ENCODE data around the gene FNBP1L. TPM values are rescaled to one million over a fixed set of nuclear protein-coding genes. Genes with fewer than 3 reads are reported as not detected.

Gene FNBP1L
- total and polyA plus RNA-seq, 9 of the 15 experiments (the other 6 are each of a cell fraction or from before 2014, with no cell fraction given) = 1.4 to 6.9 (median 5.9) TPM

GRCh38 chr1:93576746-93577145, 128.8 kb downstream of the FNBP1L start:
- ChIA-PET CTCF (ENCODE audit: low intra/inter-chr PET ratio) (no interaction called here), POLR2A (interaction anchor here (0.8 to 3.0 kb wide), 3 partner anchors 9 to 332 kb away, joined by 3 to 14 read pairs (median 3); partner anchors contain the start of gene GCLM)
- no peak overlapping the region for H3K27ac ChIP-seq (ENCODE audit: extremely low read depth, low read depth, low read length)
- WGBS (ENCODE audit: insufficient coverage, low coverage, missing lambda C conversion rate) = 60% methylated on average over 2 of the region's 2 CpGs
- FAIRE-seq = no peak
- in situ Hi-C loops (cut with MboI) = no loop called here
- H3K79me2 ChIP-seq (ENCODE audit: control insufficient read depth, insufficient read depth, low read length) = no peaks in the 10 kb centered on the region
- H3K9ac ChIP-seq (ENCODE audit: insufficient read depth in 1 of 2, low read depth in 2 of 2, low read length in 2 of 2) = no peak overlapping the region
- no peak overlapping the region for H3K4me2 ChIP-seq (ENCODE audit: insufficient read depth, low read length)
- no peaks in the 10 kb centered on the region for H3K36me3 ChIP-seq (ENCODE audit: control insufficient read depth, insufficient read depth, low read length)
- H3K27me3 ChIP-seq (ENCODE audit: control insufficient read depth in 2 of 2, insufficient read depth in 2 of 2, low read length in 2 of 2) = no peaks in the 10 kb centered on the region; a peak in 1 of 5 replicates
- no peaks in the 10 kb centered on the region for H3K9me1 ChIP-seq (ENCODE audit: control insufficient read depth, insufficient read depth, low read length)
- H3K4me1 ChIP-seq (replicated peaks in 1 of 2; ENCODE audit: control insufficient read depth in 2 of 2, insufficient read depth in 2 of 2, low read length in 2 of 2) = no peaks in the 10 kb centered on the region
- no peak overlapping the region for H3K4me3 ChIP-seq
- DNase-seq (ENCODE audit: extremely low read depth in 1 of 4, low spot score in 3 of 4) = no peak
- BruUV-seq (replicated peaks) = no TSS peak
- H3K9me3 ChIP-seq (replicated peaks; ENCODE audit: control insufficient read depth, insufficient read depth, low read depth, low read length) = no peaks in the 10 kb centered on the region
- TF ChIP-seq MAFG (tag; conservative IDR thresholded peaks at IDR 0.05) = no peak
- no peak overlapping the region for H2AFZ ChIP-seq (ENCODE audit: low read depth, low read length)
- no peak for ATAC-seq
- intact Hi-C loops (cut with micrococcal nuclease) = no loop called here
- H4K20me1 ChIP-seq (replicated peaks; ENCODE audit: control insufficient read depth, insufficient read depth, low read length) = no peaks in the 10 kb centered on the region

GRCh38 chr1:93577536-93578432, 129.9 kb downstream of the FNBP1L start:
- no peak overlapping the region for H2AFZ ChIP-seq (ENCODE audit: low read depth, low read length)
- in situ Hi-C loops (cut with MboI) (no loop called here), intact Hi-C loops (cut with micrococcal nuclease) (no loop called here)
- no peaks in the 10 kb centered on the region for H3K79me2 ChIP-seq (ENCODE audit: control insufficient read depth, insufficient read depth, low read length)
- POLR2A ChIA-PET = interaction anchor here (0.6 to 3.0 kb wide), 3 partner anchors 10 to 29 kb away, joined by 3 to 14 read pairs (median 4); no protein-coding TSS in a partner anchor
- H3K27ac ChIP-seq (ENCODE audit: extremely low read depth, low read depth, low read length) = no peak overlapping the region
- no peak overlapping the region for H3K9ac ChIP-seq (ENCODE audit: insufficient read depth in 1 of 2, low read depth in 2 of 2, low read length in 2 of 2)
- TF ChIP-seq CHD4 (IDR thresholded peaks at IDR 0.05; ENCODE audit: insufficient read depth, insufficient replicate concordance, low read depth, low read length, poor library complexity, severe bottlenecking) (no peak), ZBTB26 (CRISPR knock-in tag; IDR thresholded peaks at IDR 0.05) (no peak), KLF16 (IDR thresholded peaks at IDR 0.05) (no peak), NR2F6 (CRISPR knock-in tag; IDR thresholded peaks at IDR 0.05) (no peak), DMBX1 (CRISPR knock-in tag; IDR thresholded peaks at IDR 0.05; ENCODE audit: borderline replicate concordance) (no peak), ZBTB2 (IDR thresholded peaks at IDR 0.05) (no peak), BHLHE40 (IDR thresholded peaks at IDR 0.05; ENCODE audit: low read length) (no peak)
- DNase-seq (ENCODE audit: extremely low read depth in 1 of 4, low spot score in 3 of 4) (no peak), ATAC-seq (no peak), FAIRE-seq (no peak)
- WGBS (ENCODE audit: insufficient coverage, low coverage, missing lambda C conversion rate) = 40% methylated on average over 17 of the region's 18 CpGs
- H3K4me2 ChIP-seq (ENCODE audit: insufficient read depth, low read length) = no peak overlapping the region
- no peaks in the 10 kb centered on the region for H4K20me1 ChIP-seq (replicated peaks; ENCODE audit: control insufficient read depth, insufficient read depth, low read length)
- CTCF ChIA-PET (ENCODE audit: low intra/inter-chr PET ratio) = no interaction called here
- H3K4me1 ChIP-seq (replicated peaks in 1 of 2; ENCODE audit: control insufficient read depth in 2 of 2, insufficient read depth in 2 of 2, low read length in 2 of 2) = peaks cover 0 to 6% of the 10 kb centered on the region in 2 experiments; a peak in 2 of 5 replicates
- no peaks in the 10 kb centered on the region; a peak in 1 of 5 replicates for H3K27me3 ChIP-seq (ENCODE audit: control insufficient read depth in 2 of 2, insufficient read depth in 2 of 2, low read length in 2 of 2)
- H3K4me3 ChIP-seq = no peak overlapping the region
- H3K36me3 ChIP-seq (ENCODE audit: control insufficient read depth, insufficient read depth, low read length) = no peaks in the 10 kb centered on the region
- H3K9me1 ChIP-seq (ENCODE audit: control insufficient read depth, insufficient read depth, low read length) = no peaks in the 10 kb centered on the region
- H3K9me3 ChIP-seq (replicated peaks; ENCODE audit: control insufficient read depth, insufficient read depth, low read depth, low read length) = no peaks in the 10 kb centered on the region
- BruUV-seq (replicated peaks) = no TSS peak
